ENCODE measurements around the gene LRMDA. TPM values are rescaled to one million over a fixed set of nuclear protein-coding genes. Genes with fewer than 3 reads are reported as not detected.

LRMDA gene
- total RNA-seq, 4 donors from 2014 or later, result 0.88 to 14.1 (median 5.1) TPM; not detected in 1

DNA sequence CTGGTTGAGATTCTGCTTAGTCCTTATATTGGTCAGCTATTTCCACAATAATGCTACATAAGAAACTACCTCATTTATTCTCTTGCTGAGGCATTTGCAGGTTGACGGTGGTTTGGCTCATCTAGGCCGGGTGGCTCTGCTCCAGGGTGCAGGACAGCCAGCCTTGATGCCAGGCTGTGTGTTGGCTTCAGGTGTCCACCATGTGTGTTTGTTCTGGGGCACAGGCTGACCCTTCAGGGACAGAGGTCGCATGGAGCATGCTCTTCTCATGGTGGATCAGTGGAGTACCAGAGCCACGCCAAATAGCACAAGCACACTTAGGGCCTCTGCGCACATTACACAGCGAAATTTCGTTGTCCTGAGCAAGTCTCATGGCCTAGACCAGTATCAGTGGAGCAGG lies 249.9 kb downstream of the LRMDA start:
- DNase-seq, result no peak
- TF ChIP-seq, protein P1, sequence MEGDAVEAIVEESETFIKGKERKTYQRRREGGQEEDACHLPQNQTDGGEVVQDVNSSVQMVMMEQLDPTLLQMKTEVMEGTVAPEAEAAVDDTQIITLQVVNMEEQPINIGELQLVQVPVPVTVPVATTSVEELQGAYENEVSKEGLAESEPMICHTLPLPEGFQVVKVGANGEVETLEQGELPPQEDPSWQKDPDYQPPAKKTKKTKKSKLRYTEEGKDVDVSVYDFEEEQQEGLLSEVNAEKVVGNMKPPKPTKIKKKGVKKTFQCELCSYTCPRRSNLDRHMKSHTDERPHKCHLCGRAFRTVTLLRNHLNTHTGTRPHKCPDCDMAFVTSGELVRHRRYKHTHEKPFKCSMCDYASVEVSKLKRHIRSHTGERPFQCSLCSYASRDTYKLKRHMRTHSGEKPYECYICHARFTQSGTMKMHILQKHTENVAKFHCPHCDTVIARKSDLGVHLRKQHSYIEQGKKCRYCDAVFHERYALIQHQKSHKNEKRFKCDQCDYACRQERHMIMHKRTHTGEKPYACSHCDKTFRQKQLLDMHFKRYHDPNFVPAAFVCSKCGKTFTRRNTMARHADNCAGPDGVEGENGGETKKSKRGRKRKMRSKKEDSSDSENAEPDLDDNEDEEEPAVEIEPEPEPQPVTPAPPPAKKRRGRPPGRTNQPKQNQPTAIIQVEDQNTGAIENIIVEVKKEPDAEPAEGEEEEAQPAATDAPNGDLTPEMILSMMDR (IDR thresholded peaks at IDR 0.05), result no peak
- no peak for TF ChIP-seq POLR2A (IDR thresholded peaks at IDR 0.05)
- no peak overlapping the region for H3K27ac ChIP-seq
- H3K9me3 ChIP-seq, result no peaks in the 10 kb centered on the region
- WGBS, 2 donors, result 90 to 94% methylated on average over 6 to 7 of the region's 7 CpGs
- no peaks in the 10 kb centered on the region for H3K36me3 ChIP-seq
- H3K4me3 ChIP-seq, result no peak overlapping the region
- no peaks in the 10 kb centered on the region for H3K27me3 ChIP-seq
- H3K4me1 ChIP-seq, result peaks cover 0 to 38% (median 8%) of the 10 kb centered on the region in 3 donors
- intact Hi-C loops (cut with DNase I), result no loop called here

DNA sequence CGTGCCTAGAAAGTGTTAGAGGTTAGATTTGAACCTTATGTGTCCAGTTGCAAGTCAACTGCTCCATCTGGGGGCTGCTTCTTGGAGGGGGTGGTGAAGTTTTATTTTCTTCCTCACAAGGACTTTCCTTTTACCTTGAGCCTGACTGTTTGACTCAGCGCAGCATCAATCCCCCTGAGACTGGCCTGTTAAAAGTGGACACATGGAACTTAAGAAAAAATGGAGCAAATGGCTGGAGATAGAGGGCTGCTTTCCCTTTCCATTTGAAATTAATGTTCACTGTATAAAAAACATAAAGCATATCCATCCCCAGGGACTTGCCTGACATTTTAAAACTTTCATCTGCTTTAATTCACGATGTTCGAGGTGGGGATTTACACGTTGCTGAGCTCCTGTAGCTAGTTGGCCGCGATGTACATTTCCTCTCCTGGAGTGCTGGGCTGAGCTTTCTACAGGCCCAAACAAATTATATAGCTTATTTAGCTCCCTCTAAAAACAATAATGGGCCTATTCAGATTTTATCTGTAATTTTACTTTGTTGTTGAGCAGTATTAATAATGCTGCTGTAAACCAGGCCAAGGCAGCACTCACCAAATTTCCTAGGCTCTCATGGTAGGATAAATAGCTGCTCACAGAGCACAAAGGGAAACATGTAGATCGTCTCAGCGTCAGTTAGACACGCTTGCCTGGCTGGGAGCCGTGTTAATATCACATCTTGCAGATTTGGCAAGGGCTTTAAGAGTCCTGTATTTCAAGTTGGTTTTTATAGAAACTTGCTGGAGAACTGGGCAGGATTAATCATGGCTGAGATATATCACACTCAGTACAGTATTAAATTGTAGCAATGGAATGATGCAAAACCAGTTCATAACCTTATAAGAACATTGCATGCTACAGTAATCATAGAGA lies 251.5 kb downstream of the LRMDA start:
- Histone ChIP-seq H3K9me3 (peaks cover 0 to 7% (median 0%) of the 10 kb centered on the region in 3 donors), H3K4me1 (peaks cover 0 to 38% (median 8%) of the 10 kb centered on the region in 3 donors), H3K4me3 (no peak overlapping the region), H3K36me3 (no peaks in the 10 kb centered on the region), H3K27me3 (no peaks in the 10 kb centered on the region), H3K27ac (peak overlapping the region; percentile 36 to 66 (median 56))
- WGBS, 2 donors, result 47 to 55% methylated on average over 11 of the region's 11 CpGs
- TF ChIP-seq, protein P1 (IDR thresholded peaks at IDR 0.05), result no peak
- TF ChIP-seq POLR2A (IDR thresholded peaks at IDR 0.05), result no peak
- DNase-seq, result no peak
- intact Hi-C loops (cut with DNase I), result no loop called here

DNA sequence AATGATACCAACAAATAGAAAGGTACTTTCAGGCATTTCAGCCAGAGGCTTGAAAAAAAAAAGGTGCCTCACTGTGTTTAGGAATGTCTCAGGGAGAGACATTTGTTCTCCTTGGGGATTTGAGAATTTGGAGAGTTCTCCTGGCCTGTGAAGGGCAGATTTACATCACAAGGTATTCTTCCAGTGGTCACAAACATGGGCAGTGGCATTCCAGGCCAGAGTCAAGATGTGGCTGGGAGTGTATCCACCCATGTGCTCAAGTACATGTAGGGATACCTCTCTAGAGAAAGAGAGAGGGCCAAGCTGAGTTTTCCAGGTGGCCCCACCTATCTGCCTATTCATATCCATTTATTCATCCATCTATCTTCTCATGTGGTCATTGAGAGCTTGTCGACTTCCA lies 253.8 kb downstream of the LRMDA start:
- no peak for DNase-seq
- H3K4me1 ChIP-seq, result peaks cover 0 to 46% (median 8%) of the 10 kb centered on the region in 3 donors
- no peaks in the 10 kb centered on the region for H3K27me3 ChIP-seq
- H3K36me3 ChIP-seq, result no peaks in the 10 kb centered on the region
- intact Hi-C loops (cut with DNase I), result no loop called here
- H3K9me3 ChIP-seq, result peaks cover 0 to 10% (median 0%) of the 10 kb centered on the region in 3 donors
- H3K4me3 ChIP-seq, result no peak overlapping the region
- no peak for TF ChIP-seq POLR2A (IDR thresholded peaks at IDR 0.05)
- no peak overlapping the region for H3K27ac ChIP-seq
- WGBS, 2 donors, result 64 to 75% methylated on average over 1 of the region's 1 CpG

DNA sequence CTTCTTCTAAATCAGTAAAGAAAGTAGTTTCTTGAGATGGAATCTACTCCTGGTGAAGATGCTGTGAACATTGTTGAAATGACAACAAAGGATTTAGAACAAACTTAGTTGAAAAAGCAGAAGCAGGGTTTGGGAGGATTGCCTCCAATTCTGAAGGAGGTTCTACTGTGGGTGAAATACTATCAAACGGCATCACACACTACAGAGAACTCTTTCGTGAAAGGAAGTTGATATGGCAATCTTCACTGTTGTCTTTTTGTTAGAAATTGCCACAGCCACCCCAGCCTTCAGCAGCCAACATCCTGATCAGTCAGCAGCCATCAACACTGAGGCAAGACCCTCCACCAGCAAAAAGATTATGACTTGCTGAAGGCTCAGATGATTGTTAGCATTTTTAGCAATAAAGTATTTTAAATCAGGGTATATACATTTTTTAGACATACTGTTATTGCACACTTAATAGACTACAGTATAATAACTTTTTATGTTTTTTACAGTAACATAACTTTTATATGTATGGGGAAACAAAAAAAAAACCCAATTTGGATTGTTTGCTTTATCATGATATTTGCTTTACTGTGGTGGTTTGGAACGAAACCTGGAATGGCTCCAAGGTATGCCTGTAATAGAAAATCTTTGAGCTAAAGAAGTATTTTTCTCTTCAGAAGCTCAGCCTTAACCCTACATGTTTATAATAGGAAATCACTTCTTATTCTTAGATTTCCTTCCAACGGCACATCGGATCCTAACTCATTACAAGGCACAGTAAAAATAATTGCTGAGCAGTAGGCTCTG lies 257.3 kb downstream of the LRMDA start:
- H3K36me3 ChIP-seq, result no peaks in the 10 kb centered on the region
- peaks cover 0 to 10% (median 0%) of the 10 kb centered on the region in 3 donors for H3K9me3 ChIP-seq
- WGBS, 2 donors, result 45 to 54% methylated on average over 5 of the region's 5 CpGs
- TF ChIP-seq POLR2A (IDR thresholded peaks at IDR 0.05), result no peak
- TF ChIP-seq, protein P1 (IDR thresholded peaks at IDR 0.05), result no peak
- H3K27me3 ChIP-seq, result no peaks in the 10 kb centered on the region
- no peak overlapping the region for H3K27ac ChIP-seq
- peaks cover 0 to 21% (median 0%) of the 10 kb centered on the region in 3 donors for H3K4me1 ChIP-seq
- DNase-seq, result no peak
- intact Hi-C loops (cut with DNase I), result no loop called here
- no peak overlapping the region for H3K4me3 ChIP-seq

DNA sequence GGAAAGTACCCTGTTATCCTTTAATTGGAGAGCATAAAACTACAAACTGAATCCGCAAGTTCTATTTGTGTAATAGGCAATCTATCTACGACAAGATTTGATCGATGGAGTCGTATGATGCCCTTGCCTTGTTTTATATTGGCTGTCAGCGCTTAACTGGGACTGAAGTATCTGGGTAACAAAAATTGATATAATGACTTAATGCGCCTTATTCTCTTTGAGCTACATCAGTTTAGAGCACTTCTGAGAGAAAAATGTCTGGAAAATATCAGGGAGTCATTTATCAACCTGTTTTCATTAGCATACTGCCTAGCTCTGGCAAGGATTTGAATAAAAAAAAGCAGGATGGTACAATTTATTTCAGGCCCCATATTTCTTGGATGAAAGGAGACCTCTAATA lies 262.1 kb downstream of the LRMDA start:
- intact Hi-C loops (cut with DNase I), result no loop called here
- TF ChIP-seq, protein P1 (IDR thresholded peaks at IDR 0.05), result no peak
- TF ChIP-seq POLR2A (IDR thresholded peaks at IDR 0.05), result no peak
- Histone ChIP-seq H3K9me3 (no peaks in the 10 kb centered on the region), H3K27ac (no peak overlapping the region), H3K36me3 (no peaks in the 10 kb centered on the region), H3K4me1 (peaks cover 0 to 8% (median 0%) of the 10 kb centered on the region in 3 donors), H3K4me3 (no peak overlapping the region), H3K27me3 (no peaks in the 10 kb centered on the region)
- no peak for DNase-seq
- WGBS, 2 donors, result 93 to 94% methylated on average over 6 of the region's 6 CpGs
